Activated naive CD8-positive, alpha-beta T cell treated with anti-CD3 and anti-CD28 coated beads, Interleukin-2, amount 50 U/mL, for 24 hours (primary cell): Measurements from ENCODE around the gene PDE6B.

Experiments used
- ATAC-seq: fragments of 150-1000 bp; cut with Tn5 transposase; one replicate; pipeline ENCODE4 v1.10.0; 2021
- DNase-seq: peaks from one replicate; pipeline ENCODE4 v3.0.0; 2021
- H3K27ac Mint-ChIP-seq: one replicate; pipeline ENCODE4 v1.8.0; 2021; ENCODE audit warnings: mild to moderate bottlenecking, mixed read lengths
- H3K27me3 Mint-ChIP-seq: one replicate; pipeline ENCODE4 v1.8.0; 2021; ENCODE audit warnings: mixed read lengths
- H3K36me3 Mint-ChIP-seq: one replicate; pipeline ENCODE4 v1.8.0; 2021; ENCODE audit warnings: low read depth, mixed read lengths
- H3K4me1 Mint-ChIP-seq: one replicate; pipeline ENCODE4 v1.8.0; 2021; ENCODE audit warnings: mixed read lengths
- H3K4me3 Mint-ChIP-seq: one replicate; pipeline ENCODE4 v1.8.0; 2021; ENCODE audit warnings: mild to moderate bottlenecking, moderate library complexity, mixed read lengths
- H3K9me3 Mint-ChIP-seq: one replicate; pipeline ENCODE4 v1.8.0; 2021; ENCODE audit warnings: mixed read lengths

The PDE6B gene

GRCh38 chr4:681736-682451, 56.5 kb downstream of the PDE6B start:
- no peak for DNase-seq
- Mint-ChIP-seq H3K27ac (no peak overlapping the region), H3K4me3 (no peak overlapping the region), H3K9me3 (no peaks in the 10 kb centered on the region), H3K27me3 (peaks cover 4% of the 10 kb centered on the region), H3K36me3 (no peaks in the 10 kb centered on the region), H3K4me1 (peaks cover 9% of the 10 kb centered on the region)
- no peak for ATAC-seq

GRCh38 chr4:682490-683172, 57.3 kb downstream of the PDE6B start:
- H3K36me3 Mint-ChIP-seq, result no peaks in the 10 kb centered on the region
- H3K27ac Mint-ChIP-seq, result no peak overlapping the region
- peaks cover 9% of the 10 kb centered on the region for H3K4me1 Mint-ChIP-seq
- H3K4me3 Mint-ChIP-seq, result no peak overlapping the region
- H3K9me3 Mint-ChIP-seq, result no peaks in the 10 kb centered on the region
- ATAC-seq, result no peak
- peaks cover 4% of the 10 kb centered on the region for H3K27me3 Mint-ChIP-seq
- DNase-seq, result no peak

- no peak for DNase-seq
- Mint-ChIP-seq H3K27ac (no peak overlapping the region), H3K36me3 (no peaks in the 10 kb centered on the region), H3K4me1 (peaks cover 9% of the 10 kb centered on the region), H3K27me3 (peaks cover 7% of the 10 kb centered on the region), H3K9me3 (no peaks in the 10 kb centered on the region), H3K4me3 (no peak overlapping the region)
- no peak for ATAC-seq
Observed at GRCh38 chr4:683247-683897, 58.0 kb downstream of the PDE6B start.

GRCh38 chr4:683982-684622, 58.7 kb downstream of the PDE6B start:
- ATAC-seq (peak; percentile 5), DNase-seq (peak; percentile 45)
- Mint-ChIP-seq H3K4me3 (no peak overlapping the region), H3K4me1 (peaks cover 9% of the 10 kb centered on the region), H3K36me3 (no peaks in the 10 kb centered on the region), H3K27me3 (peaks cover 7% of the 10 kb centered on the region), H3K9me3 (no peaks in the 10 kb centered on the region), H3K27ac (no peak overlapping the region)

- H3K27me3 Mint-ChIP-seq, result peaks cover 7% of the 10 kb centered on the region
- no peak for DNase-seq
- H3K4me3 Mint-ChIP-seq, result no peak overlapping the region
- H3K4me1 Mint-ChIP-seq, result peaks cover 9% of the 10 kb centered on the region
- no peak overlapping the region for H3K27ac Mint-ChIP-seq
- H3K9me3 Mint-ChIP-seq, result no peaks in the 10 kb centered on the region
- H3K36me3 Mint-ChIP-seq, result no peaks in the 10 kb centered on the region
- ATAC-seq, result no peak
Observed at GRCh38 chr4:684623-685327, 59.4 kb downstream of the PDE6B start.

GRCh38 chr4:685679-686412, 60.5 kb downstream of the PDE6B start:
- Mint-ChIP-seq H3K4me1 (peaks cover 2% of the 10 kb centered on the region), H3K27ac (no peak overlapping the region), H3K9me3 (no peaks in the 10 kb centered on the region), H3K36me3 (no peaks in the 10 kb centered on the region), H3K27me3 (peaks cover 7% of the 10 kb centered on the region), H3K4me3 (no peak overlapping the region)
- ATAC-seq, result no peak
- DNase-seq, result no peak

GRCh38 chr4:686413-687040, 61.2 kb downstream of the PDE6B start:
- no peaks in the 10 kb centered on the region for H3K36me3 Mint-ChIP-seq
- DNase-seq, result no peak
- peaks cover 1% of the 10 kb centered on the region for H3K4me1 Mint-ChIP-seq
- no peak overlapping the region for H3K27ac Mint-ChIP-seq
- no peak overlapping the region for H3K4me3 Mint-ChIP-seq
- H3K9me3 Mint-ChIP-seq, result no peaks in the 10 kb centered on the region
- H3K27me3 Mint-ChIP-seq, result peaks cover 7% of the 10 kb centered on the region
- ATAC-seq, result no peak

GRCh38 chr4:687048-687970, 61.9 kb downstream of the PDE6B start:
- Mint-ChIP-seq H3K36me3 (no peaks in the 10 kb centered on the region), H3K4me3 (no peak overlapping the region), H3K4me1 (no peaks in the 10 kb centered on the region), H3K27me3 (peaks cover 7% of the 10 kb centered on the region), H3K27ac (no peak overlapping the region), H3K9me3 (no peaks in the 10 kb centered on the region)
- DNase-seq (no peak), ATAC-seq (no peak)

GRCh38 chr4:687971-688853, 62.8 kb downstream of the PDE6B start:
- ATAC-seq (no peak), DNase-seq (no peak)
- peaks cover 7% of the 10 kb centered on the region for H3K27me3 Mint-ChIP-seq
- no peaks in the 10 kb centered on the region for H3K36me3 Mint-ChIP-seq
- no peak overlapping the region for H3K27ac Mint-ChIP-seq
- H3K4me3 Mint-ChIP-seq, result no peak overlapping the region
- no peaks in the 10 kb centered on the region for H3K4me1 Mint-ChIP-seq
- no peaks in the 10 kb centered on the region for H3K9me3 Mint-ChIP-seq

GRCh38 chr4:688854-689681, 63.7 kb downstream of the PDE6B start, which contains the start of gene SLC49A3:
Gene SLC49A3 (minus strand): TSS chr4:689151. CDS start chr4:689127, 24 bp downstream.
- H3K27ac Mint-ChIP-seq, result no peak within 1 kb of the TSS
- no peaks in the 10 kb centered on the region for H3K36me3 Mint-ChIP-seq
- H3K4me3 Mint-ChIP-seq, result no peak within 1 kb of the TSS
- H3K27me3 Mint-ChIP-seq, result peaks cover 7% of the 10 kb centered on the region
- ATAC-seq (no peak), DNase-seq (no peak)
- H3K9me3 Mint-ChIP-seq, result no peaks in the 10 kb centered on the region
- H3K4me1 Mint-ChIP-seq, result no peaks in the 10 kb centered on the region

GRCh38 chr4:689723-690122, 64.3 kb downstream of the PDE6B start:
- no peaks in the 10 kb centered on the region for H3K36me3 Mint-ChIP-seq
- H3K9me3 Mint-ChIP-seq, result no peaks in the 10 kb centered on the region
- ATAC-seq (no peak), DNase-seq (no peak)
- H3K27ac Mint-ChIP-seq, result no peak overlapping the region
- no peak overlapping the region for H3K4me3 Mint-ChIP-seq
- no peaks in the 10 kb centered on the region for H3K4me1 Mint-ChIP-seq
- peaks cover 7% of the 10 kb centered on the region for H3K27me3 Mint-ChIP-seq
